Panc1 (cell line): Measurements from ENCODE around the gene ITPRIPL1. TPM values are rescaled to one million over a fixed set of nuclear protein-coding genes. Genes with fewer than 3 reads are reported as not detected.
A peak's percentile ranks its signal among the peaks of the same experiment; 100 is the strongest.

ENCODE experiments used
- ATAC-seq: fragments of 200-7000 bp; cut with Tn5 transposase; 2 replicates; pipeline ENCODE4 v1.9.1; 2020; ENCODE audit warnings: mild to moderate bottlenecking, moderate library complexity
- BruUV-seq: library from RNA; stranded (reverse); fragments of 400-500 nt; replicated peaks from 2 replicates; lab custom pipeline; 2021; lab: Mats Ljungman, UMichigan
- CTCF ChIA-PET: fragments of 300-600 bp; sonication (Branson Sonifier 250); formaldehyde crosslinking; loops from one replicate; lab custom pipeline; 2022; ENCODE audit warnings: antibody characterized with exemption; lab: Charles Lee
- POLR2A ChIA-PET: fragments of 300-600 bp; sonication (Branson Sonifier 250); formaldehyde crosslinking; loops from one replicate; lab custom pipeline; 2022; ENCODE audit warnings: antibody characterized with exemption; lab: Charles Lee
- DNase-seq: peaks from one replicate; pipeline ENCODE4 v3.0.0-alpha.2; 2010; ENCODE audit warnings: low read depth, low spot score
- H3K27ac ChIP-seq: 2 replicates; pipeline ENCODE4 v1.5.1; 2011; ENCODE audit warnings: mild to moderate bottlenecking, low read length, inconsistent platforms
- H3K27me3 ChIP-seq: fragments of 200-500 bp; sonication (Bioruptor generic); 2 replicates; pipeline ENCODE4 v1.6.0; 2014; ENCODE audit warnings: low read length, inconsistent platforms; ENCODE audit not compliant: control insufficient read depth, insufficient read depth
- H3K36me3 ChIP-seq: fragments of 200-500 bp; sonication (Bioruptor generic); 2 replicates; pipeline ENCODE4 v1.5.1; 2014; ENCODE audit warnings: inconsistent platforms, mild to moderate bottlenecking, low read length, moderate library complexity; ENCODE audit not compliant: control insufficient read depth, insufficient read depth
- H3K4me1 ChIP-seq: 2 replicates; pipeline ENCODE4 v1.5.1; 2011; ENCODE audit warnings: inconsistent platforms, mild to moderate bottlenecking, low read length, moderate library complexity; ENCODE audit not compliant: control insufficient read depth, insufficient read depth
- H3K4me3 ChIP-seq, 2 experiments: 2 replicates each; pipeline ENCODE4 v1.5.1; 2011 to 2012; ENCODE audit warnings: low read depth in 2 of 2, low read length in 2 of 2, mild to moderate bottlenecking in 2 of 2, inconsistent platforms in 1 of 2, moderate library complexity in 1 of 2
- H3K9me3 ChIP-seq: fragments of 200-500 bp; sonication (Bioruptor generic); 2 replicates; pipeline ENCODE4 v1.5.1; 2014; ENCODE audit warnings: low read depth, mild to moderate bottlenecking, inconsistent platforms, low read length, moderate library complexity; ENCODE audit not compliant: control insufficient read depth, insufficient read depth
- POLR2AphosphoS5 ChIP-seq: IDR thresholded peaks from 2 replicates; pipeline ENCODE4 v1.6.1; 2012; ENCODE audit warnings: mild to moderate bottlenecking, low read depth, low read length, moderate library complexity
- SIN3A ChIP-seq: IDR thresholded peaks from 2 replicates; pipeline ENCODE4 v1.6.1; 2012; ENCODE audit warnings: low read depth, mild to moderate bottlenecking, low read length, moderate library complexity, borderline replicate concordance; ENCODE audit not compliant: insufficient read depth
- TCF7L2 ChIP-seq: IDR thresholded peaks from 2 replicates; pipeline ENCODE4 v1.6.1; 2011; ENCODE audit warnings: mild to moderate bottlenecking, low read depth, low read length, inconsistent platforms
- in situ Hi-C: cut with HindIII; loops from 2 replicates; pipeline ENCODE4 v1.10.0; 2016; ENCODE audit warnings: low sequenced_read_pairs, low pct_unique_long_range_greater_than_20kb
- intact Hi-C: fragments of 100-400 bp; cut with micrococcal nuclease; formaldehyde crosslinking; loops from one replicate; pipeline ENCODE4 v1.10.0; 2022; ENCODE audit not compliant: unreplicated experiment
- total RNA-seq: library from RNA; stranded (reverse); gene quantifications from one replicate; pipeline ENCODE4 v1.2.1, GENCODE V29; 2021; ENCODE audit not compliant: unreplicated experiment
- TF ChIP-seq, protein P1 (sequence below): fragments of 450-650 bp; IDR thresholded peaks from 2 replicates; pipeline ENCODE4 v1.5.1; 2017; ENCODE audit warnings: mild to moderate bottlenecking
- TF ChIP-seq, protein P2 (sequence below), 2 experiments: IDR thresholded peaks; 2 replicates each; pipeline ENCODE4 v1.6.1; 2011 to 2012; ENCODE audit warnings: low read depth in 2 of 2, control low read depth in 1 of 2, low read length in 1 of 2, mild to moderate bottlenecking in 1 of 2, moderate library complexity in 1 of 2; ENCODE audit not compliant: insufficient read depth in 1 of 2

The ITPRIPL1 gene
- total RNA-seq, 1 experiment from 2014 or later, result 12.2 TPM

DNA sequence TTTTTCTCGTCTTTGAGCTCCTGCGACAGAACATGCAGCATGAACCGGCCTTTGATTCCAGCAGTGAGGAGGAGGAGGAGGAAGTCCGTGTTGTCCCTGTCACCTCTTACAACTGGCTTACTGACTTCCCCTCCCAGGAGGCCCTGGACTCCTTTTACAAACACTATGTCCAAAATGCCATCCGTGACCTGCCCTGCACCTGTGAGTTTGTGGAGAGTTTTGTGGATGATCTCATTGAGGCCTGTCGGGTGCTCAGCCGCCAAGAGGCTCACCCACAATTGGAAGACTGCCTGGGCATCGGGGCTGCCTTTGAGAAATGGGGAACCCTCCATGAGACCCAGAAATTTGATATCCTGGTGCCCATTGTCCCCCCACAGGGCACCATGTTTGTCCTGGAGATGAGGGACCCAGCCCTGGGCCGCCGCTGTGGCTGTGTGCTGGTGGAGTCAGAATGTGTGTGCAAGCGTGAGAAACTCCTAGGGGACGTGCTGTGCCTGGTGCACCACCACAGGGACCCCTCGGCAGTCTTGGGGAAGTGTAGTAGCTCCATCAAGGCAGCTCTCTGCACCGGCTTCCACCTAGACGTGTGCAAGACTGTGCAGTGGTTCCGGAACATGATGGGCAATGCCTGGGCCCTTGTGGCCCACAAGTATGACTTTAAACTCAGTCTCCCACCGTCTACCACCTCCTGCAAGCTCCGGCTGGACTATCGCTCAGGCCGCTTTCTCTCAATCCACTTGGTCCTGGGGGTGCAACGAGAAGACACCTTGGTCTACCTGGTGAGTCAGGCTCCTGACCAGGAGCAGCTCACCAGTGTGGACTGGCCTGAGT, 2.1 kb downstream of the ITPRIPL1 start:
- TSS peak; percentile 82 for BruUV-seq
- TF ChIP-seq, protein P1, sequence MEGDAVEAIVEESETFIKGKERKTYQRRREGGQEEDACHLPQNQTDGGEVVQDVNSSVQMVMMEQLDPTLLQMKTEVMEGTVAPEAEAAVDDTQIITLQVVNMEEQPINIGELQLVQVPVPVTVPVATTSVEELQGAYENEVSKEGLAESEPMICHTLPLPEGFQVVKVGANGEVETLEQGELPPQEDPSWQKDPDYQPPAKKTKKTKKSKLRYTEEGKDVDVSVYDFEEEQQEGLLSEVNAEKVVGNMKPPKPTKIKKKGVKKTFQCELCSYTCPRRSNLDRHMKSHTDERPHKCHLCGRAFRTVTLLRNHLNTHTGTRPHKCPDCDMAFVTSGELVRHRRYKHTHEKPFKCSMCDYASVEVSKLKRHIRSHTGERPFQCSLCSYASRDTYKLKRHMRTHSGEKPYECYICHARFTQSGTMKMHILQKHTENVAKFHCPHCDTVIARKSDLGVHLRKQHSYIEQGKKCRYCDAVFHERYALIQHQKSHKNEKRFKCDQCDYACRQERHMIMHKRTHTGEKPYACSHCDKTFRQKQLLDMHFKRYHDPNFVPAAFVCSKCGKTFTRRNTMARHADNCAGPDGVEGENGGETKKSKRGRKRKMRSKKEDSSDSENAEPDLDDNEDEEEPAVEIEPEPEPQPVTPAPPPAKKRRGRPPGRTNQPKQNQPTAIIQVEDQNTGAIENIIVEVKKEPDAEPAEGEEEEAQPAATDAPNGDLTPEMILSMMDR, result no peak
- TF ChIP-seq POLR2AphosphoS5 (no peak), TCF7L2 (no peak), SIN3A (no peak)
- TF ChIP-seq, protein P2, sequence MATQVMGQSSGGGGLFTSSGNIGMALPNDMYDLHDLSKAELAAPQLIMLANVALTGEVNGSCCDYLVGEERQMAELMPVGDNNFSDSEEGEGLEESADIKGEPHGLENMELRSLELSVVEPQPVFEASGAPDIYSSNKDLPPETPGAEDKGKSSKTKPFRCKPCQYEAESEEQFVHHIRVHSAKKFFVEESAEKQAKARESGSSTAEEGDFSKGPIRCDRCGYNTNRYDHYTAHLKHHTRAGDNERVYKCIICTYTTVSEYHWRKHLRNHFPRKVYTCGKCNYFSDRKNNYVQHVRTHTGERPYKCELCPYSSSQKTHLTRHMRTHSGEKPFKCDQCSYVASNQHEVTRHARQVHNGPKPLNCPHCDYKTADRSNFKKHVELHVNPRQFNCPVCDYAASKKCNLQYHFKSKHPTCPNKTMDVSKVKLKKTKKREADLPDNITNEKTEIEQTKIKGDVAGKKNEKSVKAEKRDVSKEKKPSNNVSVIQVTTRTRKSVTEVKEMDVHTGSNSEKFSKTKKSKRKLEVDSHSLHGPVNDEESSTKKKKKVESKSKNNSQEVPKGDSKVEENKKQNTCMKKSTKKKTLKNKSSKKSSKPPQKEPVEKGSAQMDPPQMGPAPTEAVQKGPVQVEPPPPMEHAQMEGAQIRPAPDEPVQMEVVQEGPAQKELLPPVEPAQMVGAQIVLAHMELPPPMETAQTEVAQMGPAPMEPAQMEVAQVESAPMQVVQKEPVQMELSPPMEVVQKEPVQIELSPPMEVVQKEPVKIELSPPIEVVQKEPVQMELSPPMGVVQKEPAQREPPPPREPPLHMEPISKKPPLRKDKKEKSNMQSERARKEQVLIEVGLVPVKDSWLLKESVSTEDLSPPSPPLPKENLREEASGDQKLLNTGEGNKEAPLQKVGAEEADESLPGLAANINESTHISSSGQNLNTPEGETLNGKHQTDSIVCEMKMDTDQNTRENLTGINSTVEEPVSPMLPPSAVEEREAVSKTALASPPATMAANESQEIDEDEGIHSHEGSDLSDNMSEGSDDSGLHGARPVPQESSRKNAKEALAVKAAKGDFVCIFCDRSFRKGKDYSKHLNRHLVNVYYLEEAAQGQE (IDR thresholded peaks at IDR 0.05; ENCODE audit: insufficient read depth in 1 of 2, low read depth in 2 of 2, low read length in 1 of 2), result no peak
- ATAC-seq, result no peak
- intact Hi-C loops, result no loop called here
- H3K36me3 ChIP-seq, result no peaks in the 10 kb centered on the region; the same call in 1 of the 2 replicates
- in situ Hi-C loops, result no loop called here
- no peak overlapping the region for H3K27ac ChIP-seq
- H3K4me3 ChIP-seq, result no peak overlapping the region
- H3K27me3 ChIP-seq, result no peaks in the 10 kb centered on the region
- H3K4me1 ChIP-seq, result peaks cover 7% of the 10 kb centered on the region
- POLR2A ChIA-PET, result no interaction called here
- no peaks in the 10 kb centered on the region for H3K9me3 ChIP-seq
- CTCF ChIA-PET, result no interaction called here
- DNase-seq, result no peak

DNA sequence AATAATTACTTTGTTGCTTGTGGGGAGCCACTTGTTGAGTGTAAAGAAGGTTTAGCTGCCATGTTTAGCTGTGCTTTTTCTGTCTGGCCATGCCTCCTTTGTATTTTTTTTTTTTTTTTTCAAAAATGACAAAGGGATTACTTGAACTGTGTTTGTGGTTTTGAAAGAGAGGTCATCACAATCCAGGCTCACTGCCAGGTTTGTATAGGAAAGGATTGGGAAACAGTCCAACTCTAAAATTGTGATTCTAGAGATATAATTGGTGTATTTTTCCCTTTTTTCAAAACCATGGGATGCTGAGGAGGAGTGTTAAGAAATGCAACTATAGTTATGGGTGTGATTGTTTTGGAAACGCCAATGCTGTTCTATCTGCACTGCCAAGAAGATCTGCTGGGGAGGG, 4.3 kb downstream of the ITPRIPL1 start:
- Histone ChIP-seq H3K9me3 (no peaks in the 10 kb centered on the region), H3K36me3 (no peaks in the 10 kb centered on the region; the same call in 1 of the 2 replicates), H3K27me3 (no peaks in the 10 kb centered on the region), H3K27ac (no peak overlapping the region), H3K4me3 (no peak overlapping the region), H3K4me1 (peaks cover 4% of the 10 kb centered on the region)
- intact Hi-C loops (no loop called here), in situ Hi-C loops (no loop called here)
- DNase-seq, result no peak
- CTCF ChIA-PET, result no interaction called here
- no TSS peak for BruUV-seq
- no peak for ATAC-seq
- TF ChIP-seq TCF7L2, result no peak
- no peak for TF ChIP-seq SIN3A
- no peak for TF ChIP-seq POLR2AphosphoS5
- TF ChIP-seq, protein P1, result no peak
- TF ChIP-seq, protein P2 (IDR thresholded peaks at IDR 0.05; ENCODE audit: insufficient read depth in 1 of 2, low read depth in 2 of 2, low read length in 1 of 2), result no peak
- POLR2A ChIA-PET, result interaction anchor here (0.7 kb wide), 1 partner anchor 259 kb away, joined by 3 read pairs; no protein-coding TSS in a partner anchor
